SK-N-SH treated with all-trans-retinoic acid at 6 μM for 48 hours (cell line): ENCODE data around the gene TIMM50.

Experiments
- ARNTL ChIP-seq: fragments of 450-650 bp; formaldehyde crosslinking; IDR thresholded peaks from 2 replicates; pipeline ENCODE4 v1.5.0; 2020; ENCODE audit warnings: low read depth, mild to moderate bottlenecking, moderate library complexity, borderline replicate concordance
- GLIS3 ChIP-seq: fragments of 250-450 bp; sonication (Bioruptor Pico); IDR thresholded peaks from 2 replicates; pipeline ENCODE4 v1.5.0; 2020; ENCODE audit warnings: mild to moderate bottlenecking, moderate library complexity
- ISL1 ChIP-seq: fragments of 250-450 bp; sonication (Bioruptor Pico); IDR thresholded peaks from 2 replicates; pipeline ENCODE4 v2.1.2; 2022; ENCODE audit warnings: mild to moderate bottlenecking, moderate library complexity
- PATZ1 ChIP-seq: fragments of 250-450 bp; sonication (Bioruptor Pico); IDR thresholded peaks from 2 replicates; pipeline ENCODE4 v1.8.0; 2020; ENCODE audit warnings: mild to moderate bottlenecking, moderate library complexity, borderline replicate concordance
- PPARA ChIP-seq: fragments of 250-450 bp; sonication (Bioruptor Pico); IDR thresholded peaks from 2 replicates; pipeline ENCODE4 v1.5.0; 2020; ENCODE audit warnings: mild to moderate bottlenecking, borderline replicate concordance
- RARB ChIP-seq: fragments of 250-450 bp; sonication (Bioruptor Pico); IDR thresholded peaks from 2 replicates; pipeline ENCODE4 v1.8.0; 2021; ENCODE audit warnings: mild to moderate bottlenecking, moderate library complexity
- SNAI2 ChIP-seq: fragments of 250-450 bp; sonication (Bioruptor Pico); IDR thresholded peaks from 2 replicates; pipeline ENCODE4 v1.5.0; 2020; ENCODE audit warnings: mild to moderate bottlenecking, moderate library complexity
- TOX ChIP-seq: fragments of 250-450 bp; sonication (Bioruptor Pico); IDR thresholded peaks from 2 replicates; pipeline ENCODE4 v1.8.0; 2021; ENCODE audit warnings: mild to moderate bottlenecking, moderate library complexity, borderline replicate concordance
- TSHZ2 ChIP-seq: fragments of 250-450 bp; sonication (Bioruptor Pico); IDR thresholded peaks from 2 replicates; pipeline ENCODE4 v1.5.0; 2020; ENCODE audit warnings: mild to moderate bottlenecking, moderate library complexity
- ZFP3 ChIP-seq: fragments of 250-450 bp; sonication (Bioruptor Pico); IDR thresholded peaks from 2 replicates; pipeline ENCODE4 v1.5.0; 2020; ENCODE audit warnings: mild to moderate bottlenecking, moderate library complexity
- ZFP30 ChIP-seq: fragments of 450-650 bp; formaldehyde crosslinking; IDR thresholded peaks from 2 replicates; pipeline ENCODE4 v1.5.0; 2022; ENCODE audit warnings: mild to moderate bottlenecking, moderate library complexity
- ZNF565 ChIP-seq: fragments of 450-650 bp; formaldehyde crosslinking; conservative IDR thresholded peaks from 2 replicates; pipeline ENCODE4 v1.5.0; 2020; ENCODE audit warnings: low read depth, mild to moderate bottlenecking, moderate library complexity
- TF ChIP-seq, protein P1 (sequence below): fragments of 250-450 bp; sonication (Bioruptor Pico); IDR thresholded peaks from 2 replicates; pipeline ENCODE4 v1.8.0; 2021; ENCODE audit warnings: low read depth, mild to moderate bottlenecking, moderate library complexity, borderline replicate concordance
- TF ChIP-seq, protein P2 (sequence below): fragments of 250-450 bp; sonication (Bioruptor Pico); IDR thresholded peaks from 2 replicates; pipeline ENCODE4 v1.5.1; 2020; ENCODE audit warnings: low read depth, mild to moderate bottlenecking, moderate library complexity

GRCh38 chr19:39449116-39449797 lies 31.4 kb upstream of the TIMM50 start:
- TF ChIP-seq ZNF565 (CRISPR knock-in tag) (no peak), TOX (CRISPR knock-in tag) (no peak), PATZ1 (CRISPR knock-in tag) (no peak), ISL1 (CRISPR knock-in tag) (no peak), ZFP3 (CRISPR knock-in tag) (no peak), ZFP30 (no peak), TSHZ2 (CRISPR knock-in tag) (no peak), ARNTL (CRISPR knock-in tag) (no peak), SNAI2 (CRISPR knock-in tag) (no peak), GLIS3 (no peak), PPARA (no peak), RARB (CRISPR knock-in tag) (no peak)
- TF ChIP-seq, protein P1, sequence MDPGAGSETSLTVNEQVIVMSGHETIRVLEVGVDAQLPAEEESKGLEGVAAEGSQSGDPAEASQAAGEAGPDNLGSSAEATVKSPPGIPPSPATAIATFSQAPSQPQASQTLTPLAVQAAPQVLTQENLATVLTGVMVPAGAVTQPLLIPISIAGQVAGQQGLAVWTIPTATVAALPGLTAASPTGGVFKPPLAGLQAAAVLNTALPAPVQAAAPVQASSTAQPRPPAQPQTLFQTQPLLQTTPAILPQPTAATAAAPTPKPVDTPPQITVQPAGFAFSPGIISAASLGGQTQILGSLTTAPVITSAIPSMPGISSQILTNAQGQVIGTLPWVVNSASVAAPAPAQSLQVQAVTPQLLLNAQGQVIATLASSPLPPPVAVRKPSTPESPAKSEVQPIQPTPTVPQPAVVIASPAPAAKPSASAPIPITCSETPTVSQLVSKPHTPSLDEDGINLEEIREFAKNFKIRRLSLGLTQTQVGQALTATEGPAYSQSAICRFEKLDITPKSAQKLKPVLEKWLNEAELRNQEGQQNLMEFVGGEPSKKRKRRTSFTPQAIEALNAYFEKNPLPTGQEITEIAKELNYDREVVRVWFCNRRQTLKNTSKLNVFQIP (CRISPR knock-in tag) = no peak
- TF ChIP-seq, protein P2, sequence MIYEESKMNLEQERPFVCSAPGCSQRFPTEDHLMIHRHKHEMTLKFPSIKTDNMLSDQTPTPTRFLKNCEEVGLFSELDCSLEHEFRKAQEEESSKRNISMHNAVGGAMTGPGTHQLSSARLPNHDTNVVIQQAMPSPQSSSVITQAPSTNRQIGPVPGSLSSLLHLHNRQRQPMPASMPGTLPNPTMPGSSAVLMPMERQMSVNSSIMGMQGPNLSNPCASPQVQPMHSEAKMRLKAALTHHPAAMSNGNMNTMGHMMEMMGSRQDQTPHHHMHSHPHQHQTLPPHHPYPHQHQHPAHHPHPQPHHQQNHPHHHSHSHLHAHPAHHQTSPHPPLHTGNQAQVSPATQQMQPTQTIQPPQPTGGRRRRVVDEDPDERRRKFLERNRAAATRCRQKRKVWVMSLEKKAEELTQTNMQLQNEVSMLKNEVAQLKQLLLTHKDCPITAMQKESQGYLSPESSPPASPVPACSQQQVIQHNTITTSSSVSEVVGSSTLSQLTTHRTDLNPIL = no peak
